Lung microvascular endothelial cell (primary cell): ENCODE data around the gene FBXL4. TPM values are rescaled to one million over a fixed set of nuclear protein-coding genes. Genes with fewer than 3 reads are reported as not detected.

ENCODE experiments used
- DNase-seq, 2 donors: peaks; one replicate each; pipeline versions ENCODE4 v3.0.0 to v3.0.0-alpha.2; 2010; ENCODE audit warnings: low read depth in 2 of 2
- total RNA-seq: library from RNA; depleted of rRNA; stranded (reverse); fragments of >200 nt; gene quantifications from 2 replicates; pipeline ENCODE4 v1.2.1, GENCODE V29; 2014

FBXL4 gene
- total RNA-seq, 1 donor from 2014 or later, result 10.7 TPM

- DNase-seq, result peak in 1 of 2 donors; percentile 31
Measured at GRCh38 chr6:98827295-98828159, 120.2 kb downstream of the FBXL4 start.

- DNase-seq, result no peak
Measured at GRCh38 chr6:98825600-98826230, 122.0 kb downstream of the FBXL4 start.

DNA sequence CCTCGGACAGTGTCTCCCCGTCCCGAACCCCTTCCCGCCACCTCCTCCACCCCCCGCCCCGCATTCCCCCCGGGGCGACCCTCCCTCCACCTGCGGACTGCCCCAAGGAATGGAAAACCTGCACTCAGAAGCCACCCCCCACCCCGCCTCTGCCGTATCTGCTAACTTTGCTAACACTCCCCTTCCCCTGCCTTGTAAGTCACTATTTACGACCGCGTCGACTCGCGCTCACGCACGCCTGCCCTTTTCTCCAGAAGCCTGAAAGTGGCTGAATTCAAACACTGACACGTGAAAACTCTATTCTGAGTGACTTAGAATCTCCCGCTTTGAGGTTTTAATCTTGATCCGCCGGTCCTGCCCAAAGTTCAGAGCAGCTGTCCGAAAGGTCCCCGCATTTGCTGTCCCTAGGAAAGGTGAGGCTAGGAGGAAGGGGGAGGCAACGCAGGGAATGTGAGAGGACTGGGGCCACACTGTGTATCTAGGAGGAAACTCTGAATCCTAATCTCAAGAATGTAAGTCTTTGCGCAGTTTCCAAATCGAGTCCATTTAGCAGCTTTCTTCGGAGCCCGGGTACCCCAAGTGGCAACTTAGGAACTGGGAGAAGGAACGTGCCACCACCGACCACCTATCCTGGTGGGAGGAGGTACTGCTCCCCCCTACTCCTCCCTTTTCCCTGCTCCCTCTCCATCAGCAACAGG, 122.7 kb downstream of the FBXL4 start:
- no peak for DNase-seq

DNA sequence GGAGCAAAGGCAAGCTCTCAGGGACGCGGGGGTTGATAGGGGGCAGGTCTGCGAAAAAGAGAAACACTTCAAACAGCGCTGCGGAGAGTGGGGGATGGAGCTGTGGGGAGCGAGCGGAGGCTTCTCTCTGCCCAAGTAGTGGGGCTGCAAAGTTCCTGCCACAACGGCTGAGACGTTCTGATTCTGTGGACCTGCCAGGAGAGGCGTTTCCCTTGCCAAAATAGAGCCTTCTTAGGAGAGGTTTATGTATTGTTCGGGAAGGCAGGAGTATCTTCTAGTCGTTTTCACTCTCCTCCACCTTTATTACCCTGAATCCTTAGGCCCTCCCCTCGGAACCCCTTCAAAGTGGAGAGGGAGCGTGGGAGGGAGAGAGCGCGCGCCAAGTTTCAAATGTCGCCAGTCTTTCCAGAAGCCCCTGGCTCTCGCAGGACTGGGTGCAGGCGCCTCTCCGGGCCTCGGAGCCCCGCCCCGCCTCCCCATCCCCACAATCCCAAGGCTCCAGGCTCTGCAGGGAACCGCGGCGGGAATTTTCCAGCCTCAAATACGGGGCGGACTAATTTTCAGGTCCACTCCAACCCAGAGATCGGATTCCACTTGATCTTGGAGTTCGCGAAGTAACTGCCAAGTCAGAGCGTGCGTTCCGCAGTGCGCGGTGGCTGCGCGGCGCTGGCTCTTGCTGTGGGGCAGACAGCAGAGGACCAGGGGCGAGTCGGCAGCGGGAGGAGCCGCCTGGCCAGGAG, 123.4 kb downstream of the FBXL4 start:
- no peak for DNase-seq

DNA sequence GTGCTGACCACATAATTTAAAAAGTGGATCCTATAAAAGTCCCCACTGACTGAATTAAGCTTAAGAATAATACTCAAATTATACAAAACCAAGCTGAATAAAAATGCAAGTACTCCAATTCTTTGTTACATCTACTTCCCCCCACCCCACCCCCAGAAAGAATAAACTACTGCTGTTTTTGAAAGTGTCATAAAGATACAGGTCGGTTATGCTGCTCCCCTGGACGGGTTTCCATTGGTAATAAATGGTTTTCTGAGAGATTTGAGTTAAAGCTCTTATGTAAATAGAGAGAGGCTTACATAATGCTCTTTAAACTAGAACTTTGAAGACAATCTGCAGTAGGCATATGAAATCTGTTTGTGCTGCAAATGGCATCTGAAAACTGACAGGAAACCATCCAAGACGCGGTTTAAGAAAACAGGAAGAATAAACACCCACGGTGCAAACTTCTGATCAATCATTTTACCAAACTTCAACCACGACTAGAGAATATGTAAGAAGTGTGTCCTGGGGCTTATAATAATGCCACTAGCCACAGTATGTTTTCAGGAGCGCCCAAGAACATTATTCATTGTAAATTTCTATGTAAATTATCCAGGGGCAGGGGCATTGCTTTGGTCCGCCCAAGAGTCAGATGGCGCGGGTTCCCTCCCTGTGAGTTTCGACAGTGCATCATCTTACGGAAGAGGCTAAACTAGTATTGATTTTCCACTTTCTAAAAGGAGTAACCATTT, 124.2 kb downstream of the FBXL4 start:
- DNase-seq, result no peak

GRCh38 chr6:98821756-98822405, 125.9 kb downstream of the FBXL4 start:
- no peak for DNase-seq

Other genes with a start within 250 kb of the FBXL4 start
- gene POU3F2, start 113.4 kb downstream of the FBXL4 start, total RNA-seq, result not detected in 2 replicates